Measurements from ENCODE around the gene TNFSF4.

TNFSF4 gene

DNA sequence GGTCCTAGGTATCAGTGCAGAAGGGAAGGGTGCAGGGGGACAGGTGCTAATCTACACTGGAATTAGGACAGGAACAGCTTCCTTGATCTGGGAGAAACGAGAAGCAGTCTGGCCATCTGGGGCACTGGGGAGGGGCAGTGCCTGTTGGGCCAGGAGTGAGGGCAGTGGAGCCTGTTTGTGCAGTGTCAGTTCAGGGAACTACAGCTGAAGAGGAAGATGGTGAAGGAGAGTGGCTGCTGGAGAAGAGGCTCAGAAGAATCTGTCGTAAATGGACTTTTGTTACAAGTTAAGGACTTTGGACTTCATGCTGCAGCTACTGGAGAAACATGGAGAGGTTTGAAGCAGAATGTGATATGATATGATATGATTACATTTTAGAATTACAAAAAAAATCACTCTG, 3.2 kb upstream of the TNFSF4 start:
- Histone ChIP-seq H3K36me3 (ENCODE audit: control insufficient read depth in 2 of 2, insufficient read depth in 2 of 2, low read length in 2 of 2) (no peaks in the 10 kb centered on the region), H3K4me3 (ENCODE audit: low read length in 2 of 2) (no peak overlapping the region), H3K9me3 (ENCODE audit: control insufficient read depth in 2 of 2, low read length in 2 of 2) (no peaks in the 10 kb centered on the region), H3K4me1 (ENCODE audit: control insufficient read depth, insufficient read depth, low read length) (peaks cover 6% of the 10 kb centered on the region), H3K27ac (ENCODE audit: low read length) (no peak overlapping the region), H3K9ac (ENCODE audit: low read length in 2 of 2) (no peak overlapping the region), H3K27me3 (ENCODE audit: control insufficient read depth in 1 of 2, insufficient read depth in 2 of 2, low read length in 2 of 2) (no peaks in the 10 kb centered on the region)

DNA sequence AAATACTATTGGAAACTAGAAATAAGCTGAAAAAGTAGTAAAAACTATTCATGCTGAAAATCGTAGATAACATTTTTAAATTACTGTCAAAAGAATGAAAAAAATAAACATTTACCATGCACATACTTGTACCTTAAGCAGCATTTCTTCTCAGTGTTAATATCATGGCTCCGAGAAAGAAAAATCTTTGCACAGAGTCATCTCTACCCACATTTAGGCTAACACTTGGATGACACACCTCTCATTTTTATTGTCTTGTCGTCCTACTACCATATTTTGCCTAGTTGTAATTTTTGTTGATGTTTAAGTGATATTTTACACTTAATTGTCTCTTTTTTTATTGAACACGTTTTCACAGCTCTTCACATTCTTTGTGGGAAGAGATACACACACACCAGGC, 1.7 kb upstream of the TNFSF4 start:
- Histone ChIP-seq H3K36me3 (ENCODE audit: control insufficient read depth in 2 of 2, insufficient read depth in 2 of 2, low read length in 2 of 2) (no peaks in the 10 kb centered on the region), H3K4me3 (ENCODE audit: low read length in 2 of 2) (no peak overlapping the region), H3K27ac (ENCODE audit: low read length) (no peak overlapping the region), H3K9me3 (ENCODE audit: control insufficient read depth in 2 of 2, low read length in 2 of 2) (no peaks in the 10 kb centered on the region), H3K27me3 (ENCODE audit: control insufficient read depth in 1 of 2, insufficient read depth in 2 of 2, low read length in 2 of 2) (no peaks in the 10 kb centered on the region), H3K4me1 (ENCODE audit: control insufficient read depth, insufficient read depth, low read length) (peaks cover 6% of the 10 kb centered on the region), H3K9ac (ENCODE audit: low read length in 2 of 2) (no peak overlapping the region)

DNA sequence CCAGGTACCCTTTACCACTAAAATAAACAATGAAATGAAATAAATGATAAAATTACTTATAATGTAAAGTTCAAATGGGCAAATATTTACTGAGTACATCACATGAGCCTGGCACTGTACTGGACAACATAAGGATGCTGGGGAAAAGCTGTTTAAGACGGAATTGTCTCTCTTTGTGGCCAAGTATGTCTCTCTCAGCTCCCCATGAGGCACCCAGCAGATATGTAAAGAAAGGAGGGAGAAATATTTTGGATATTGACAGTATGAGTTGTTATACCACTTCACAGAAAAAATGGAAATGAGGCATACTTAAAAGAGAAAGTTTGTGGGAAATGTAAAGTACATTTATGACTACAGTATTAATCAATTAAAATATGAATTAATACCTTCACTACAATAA, 1.0 kb upstream of the TNFSF4 start:
- Histone ChIP-seq H3K27me3 (ENCODE audit: control insufficient read depth in 1 of 2, insufficient read depth in 2 of 2, low read length in 2 of 2) (no peaks in the 10 kb centered on the region), H3K4me1 (ENCODE audit: control insufficient read depth, insufficient read depth, low read length) (peaks cover 6% of the 10 kb centered on the region), H3K27ac (ENCODE audit: low read length) (no peak overlapping the region), H3K9ac (ENCODE audit: low read length in 2 of 2) (no peak overlapping the region), H3K4me3 (ENCODE audit: low read length in 2 of 2) (no peak overlapping the region), H3K9me3 (ENCODE audit: control insufficient read depth in 2 of 2, low read length in 2 of 2) (no peaks in the 10 kb centered on the region), H3K36me3 (ENCODE audit: control insufficient read depth in 2 of 2, insufficient read depth in 2 of 2, low read length in 2 of 2) (no peaks in the 10 kb centered on the region)

DNA sequence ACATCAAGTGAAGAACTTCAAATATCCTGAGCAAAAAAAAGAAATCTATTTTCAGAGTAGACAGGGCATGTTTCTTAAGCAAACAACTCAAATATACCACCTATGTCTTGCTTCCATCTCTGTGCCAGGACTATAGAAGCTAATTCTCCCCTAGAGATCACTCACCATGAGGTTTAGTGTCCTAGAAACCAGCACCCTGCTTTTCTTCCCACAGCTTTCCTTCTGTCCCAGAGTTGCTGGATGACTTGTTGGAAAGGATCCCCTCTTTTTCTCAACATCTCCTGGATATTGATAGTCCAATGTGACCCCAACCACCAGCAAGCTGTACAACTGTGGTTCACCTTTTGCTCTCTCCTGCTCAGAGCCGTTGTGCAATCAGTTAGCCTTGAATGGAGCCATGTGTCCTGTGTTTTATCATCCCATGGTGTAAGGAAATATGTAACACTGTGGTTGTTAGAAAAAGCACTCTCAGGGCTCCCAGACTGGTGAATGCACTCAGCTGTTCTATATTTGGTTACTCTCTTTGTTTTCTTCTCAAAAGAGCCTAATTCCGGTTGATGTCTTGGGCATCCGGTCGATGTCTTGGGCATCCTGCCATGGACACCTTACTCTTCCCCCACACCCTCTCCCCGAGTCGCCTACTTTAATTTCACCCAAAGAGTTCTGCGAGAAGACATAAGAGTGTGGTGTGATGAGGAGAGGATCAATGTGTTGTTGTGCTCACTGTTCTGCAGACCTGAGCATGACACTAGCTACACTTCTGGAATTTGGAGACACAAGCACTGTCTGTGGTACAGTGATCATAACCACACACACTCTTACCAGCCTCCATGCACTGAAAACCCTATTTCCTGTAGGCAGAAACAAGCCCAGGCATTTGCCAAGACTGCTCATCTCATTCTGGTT, 1.7 kb downstream of the TNFSF4 start:
- no peaks in the 10 kb centered on the region for H3K27me3 ChIP-seq (ENCODE audit: control insufficient read depth in 1 of 2, insufficient read depth in 2 of 2, low read length in 2 of 2)
- no peaks in the 10 kb centered on the region for H3K9me3 ChIP-seq (ENCODE audit: control insufficient read depth in 2 of 2, low read length in 2 of 2)
- H3K27ac ChIP-seq (ENCODE audit: low read length): peak overlapping the region; percentile 37
- peak overlapping the region in 1 of 2 donors; percentile 4 for H3K4me3 ChIP-seq (ENCODE audit: low read length in 2 of 2)
- peaks cover 6% of the 10 kb centered on the region for H3K4me1 ChIP-seq (ENCODE audit: control insufficient read depth, insufficient read depth, low read length)
- H3K9ac ChIP-seq (ENCODE audit: low read length in 2 of 2): no peak overlapping the region
- no peaks in the 10 kb centered on the region for H3K36me3 ChIP-seq (ENCODE audit: control insufficient read depth in 2 of 2, insufficient read depth in 2 of 2, low read length in 2 of 2)

DNA sequence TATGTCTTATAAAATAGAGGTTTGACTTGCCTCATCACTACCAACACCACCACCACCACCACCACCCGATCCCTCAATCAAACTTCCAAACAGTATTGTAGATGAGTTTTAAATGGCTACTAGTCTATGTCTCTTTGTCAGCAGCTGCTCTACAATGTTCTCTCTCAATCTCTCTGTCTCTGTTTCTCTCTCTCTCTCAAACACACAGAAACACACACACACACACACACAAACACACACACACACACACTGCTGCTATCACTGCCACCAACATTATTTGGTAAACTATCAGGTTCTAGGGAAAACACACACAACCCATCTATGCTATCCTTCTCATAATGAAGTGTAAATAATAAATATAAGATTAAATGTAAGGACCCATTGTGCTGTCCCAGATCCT, 2.4 kb downstream of the TNFSF4 start:
- H3K9ac ChIP-seq (ENCODE audit: low read length in 2 of 2): no peak overlapping the region
- H3K27me3 ChIP-seq (ENCODE audit: control insufficient read depth in 1 of 2, insufficient read depth in 2 of 2, low read length in 2 of 2): no peaks in the 10 kb centered on the region
- no peaks in the 10 kb centered on the region for H3K9me3 ChIP-seq (ENCODE audit: control insufficient read depth in 2 of 2, low read length in 2 of 2)
- H3K4me3 ChIP-seq (ENCODE audit: low read length in 2 of 2): no peak overlapping the region
- no peak overlapping the region for H3K27ac ChIP-seq (ENCODE audit: low read length)
- peaks cover 6% of the 10 kb centered on the region for H3K4me1 ChIP-seq (ENCODE audit: control insufficient read depth, insufficient read depth, low read length)
- no peaks in the 10 kb centered on the region for H3K36me3 ChIP-seq (ENCODE audit: control insufficient read depth in 2 of 2, insufficient read depth in 2 of 2, low read length in 2 of 2)

DNA sequence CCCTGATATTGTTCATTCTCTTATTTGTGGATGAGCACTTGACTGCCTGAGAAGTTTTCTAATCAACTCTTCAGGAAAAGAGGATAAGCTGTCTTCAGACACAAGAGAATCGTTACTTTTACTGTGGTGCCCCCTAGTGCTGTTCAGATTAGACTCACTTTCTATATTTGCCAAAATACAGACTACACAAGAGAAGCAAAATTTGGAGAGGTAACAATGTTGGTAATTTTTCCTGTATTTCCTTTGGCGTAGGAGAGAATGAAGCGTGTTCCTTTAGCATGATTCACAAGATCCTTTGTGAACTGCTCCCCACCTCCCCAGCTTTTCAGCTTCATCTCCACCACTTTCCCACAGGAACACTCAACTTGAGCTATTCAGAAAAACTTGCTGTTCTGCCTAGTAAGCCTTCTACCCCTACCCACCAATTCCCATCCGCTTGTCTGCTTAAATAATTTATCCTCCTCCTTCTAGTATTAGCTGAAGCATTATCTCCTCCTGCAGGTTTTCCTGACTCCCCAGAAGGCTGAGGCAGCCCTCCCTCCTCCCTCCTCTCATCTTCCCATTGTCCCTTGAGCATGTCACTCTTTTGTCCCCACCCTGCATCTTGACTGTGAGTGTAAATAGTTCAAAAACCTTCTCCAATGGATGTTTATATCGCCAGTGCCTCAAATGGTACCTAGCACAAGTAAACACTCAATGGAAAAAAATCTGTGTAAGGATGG, 4.5 kb downstream of the TNFSF4 start:
- Histone ChIP-seq H3K9ac (ENCODE audit: low read length in 2 of 2) (no peak overlapping the region), H3K36me3 (ENCODE audit: control insufficient read depth in 2 of 2, insufficient read depth in 2 of 2, low read length in 2 of 2) (no peaks in the 10 kb centered on the region), H3K27me3 (ENCODE audit: control insufficient read depth in 1 of 2, insufficient read depth in 2 of 2, low read length in 2 of 2) (no peaks in the 10 kb centered on the region), H3K27ac (ENCODE audit: low read length) (no peak overlapping the region), H3K4me3 (ENCODE audit: low read length in 2 of 2) (no peak overlapping the region), H3K9me3 (ENCODE audit: control insufficient read depth in 2 of 2, low read length in 2 of 2) (no peaks in the 10 kb centered on the region), H3K4me1 (ENCODE audit: control insufficient read depth, insufficient read depth, low read length) (peaks cover 6% of the 10 kb centered on the region)

DNA sequence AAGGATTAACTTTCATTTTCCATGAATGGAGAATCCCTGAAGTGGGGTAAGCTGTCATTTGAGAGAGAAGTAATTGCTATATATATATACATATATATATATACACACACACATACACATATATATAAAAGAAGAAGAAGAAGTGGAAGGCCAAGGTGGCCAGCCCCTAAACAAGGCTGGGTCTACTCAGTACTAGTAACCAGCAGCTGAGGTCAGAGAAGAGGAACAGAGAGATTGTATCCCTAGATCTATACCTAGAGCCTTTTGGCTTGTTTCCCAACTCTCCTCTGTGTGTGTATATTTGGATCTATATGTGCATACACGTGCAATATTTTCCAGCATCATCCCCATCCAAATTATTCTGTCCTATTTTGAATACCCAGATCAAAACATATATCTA, 5.2 kb downstream of the TNFSF4 start:
- H3K4me1 ChIP-seq (ENCODE audit: control insufficient read depth, insufficient read depth, low read length): peaks cover 6% of the 10 kb centered on the region
- H3K36me3 ChIP-seq (ENCODE audit: control insufficient read depth in 2 of 2, insufficient read depth in 2 of 2, low read length in 2 of 2): no peaks in the 10 kb centered on the region
- no peak overlapping the region for H3K4me3 ChIP-seq (ENCODE audit: low read length in 2 of 2)
- H3K27me3 ChIP-seq (ENCODE audit: control insufficient read depth in 1 of 2, insufficient read depth in 2 of 2, low read length in 2 of 2): no peaks in the 10 kb centered on the region
- no peak overlapping the region for H3K9ac ChIP-seq (ENCODE audit: low read length in 2 of 2)
- H3K27ac ChIP-seq (ENCODE audit: low read length): no peak overlapping the region
- H3K9me3 ChIP-seq (ENCODE audit: control insufficient read depth in 2 of 2, low read length in 2 of 2): no peaks in the 10 kb centered on the region

DNA sequence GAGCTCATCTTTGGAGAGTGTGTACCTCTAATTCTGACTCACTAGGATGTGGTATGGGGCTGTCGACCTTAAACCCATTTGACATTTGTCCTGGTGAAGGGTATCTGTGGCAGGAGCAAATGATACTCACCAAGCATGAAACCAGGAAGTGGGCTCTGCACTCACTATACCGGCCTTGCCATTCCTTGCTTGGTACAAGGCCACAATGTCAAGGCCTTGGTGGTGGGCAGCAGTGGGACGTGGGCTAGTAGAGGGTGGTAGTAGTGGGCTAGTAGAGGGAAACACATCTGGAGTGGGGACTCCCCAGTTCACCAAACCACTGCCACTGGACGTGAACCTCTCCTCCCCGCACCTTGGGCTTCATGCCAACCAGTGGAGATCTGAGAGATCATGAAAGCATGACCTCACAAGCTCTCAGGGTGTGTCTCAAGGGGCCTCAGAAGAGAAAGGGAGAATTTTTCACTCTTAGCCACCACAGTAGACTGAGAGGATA, 11.5 kb downstream of the TNFSF4 start:
- H3K27me3 ChIP-seq (ENCODE audit: control insufficient read depth in 1 of 2, insufficient read depth in 2 of 2, low read length in 2 of 2): no peaks in the 10 kb centered on the region
- no peak overlapping the region for H3K4me3 ChIP-seq (ENCODE audit: low read length in 2 of 2)
- H3K4me1 ChIP-seq (ENCODE audit: control insufficient read depth, insufficient read depth, low read length): peaks cover 1% of the 10 kb centered on the region
- no peaks in the 10 kb centered on the region for H3K36me3 ChIP-seq (ENCODE audit: control insufficient read depth in 2 of 2, insufficient read depth in 2 of 2, low read length in 2 of 2)
- H3K9me3 ChIP-seq (ENCODE audit: control insufficient read depth in 2 of 2, low read length in 2 of 2): no peaks in the 10 kb centered on the region
- H3K9ac ChIP-seq (ENCODE audit: low read length in 2 of 2): no peak overlapping the region
- H3K27ac ChIP-seq (ENCODE audit: low read length): no peak overlapping the region

DNA sequence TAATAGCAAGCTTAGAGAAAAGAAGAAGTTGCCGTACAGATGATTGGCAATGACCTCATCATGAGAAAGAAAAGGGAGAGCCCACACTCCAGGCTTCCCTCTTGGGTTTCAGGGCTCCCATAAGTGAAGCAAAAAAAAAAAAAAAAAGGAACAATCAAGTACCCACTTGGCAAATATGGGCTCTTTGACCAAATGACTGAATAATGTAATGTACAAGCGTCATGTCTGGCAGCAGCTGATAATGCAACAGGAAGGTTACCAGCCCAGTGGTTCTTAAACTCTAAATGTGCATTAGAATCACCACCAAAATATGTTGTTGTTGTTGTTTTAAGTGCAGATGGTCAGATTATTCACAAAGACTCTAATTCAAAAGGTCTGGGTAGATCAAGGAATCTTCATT, 13.5 kb downstream of the TNFSF4 start:
- H3K4me1 ChIP-seq (ENCODE audit: control insufficient read depth, insufficient read depth, low read length): peaks cover 11% of the 10 kb centered on the region
- H3K27ac ChIP-seq (ENCODE audit: low read length): no peak overlapping the region
- no peaks in the 10 kb centered on the region for H3K9me3 ChIP-seq (ENCODE audit: control insufficient read depth in 2 of 2, low read length in 2 of 2)
- H3K9ac ChIP-seq (ENCODE audit: low read length in 2 of 2): no peak overlapping the region
- no peak overlapping the region for H3K4me3 ChIP-seq (ENCODE audit: low read length in 2 of 2)
- H3K36me3 ChIP-seq (ENCODE audit: control insufficient read depth in 2 of 2, insufficient read depth in 2 of 2, low read length in 2 of 2): no peaks in the 10 kb centered on the region
- no peaks in the 10 kb centered on the region for H3K27me3 ChIP-seq (ENCODE audit: control insufficient read depth in 1 of 2, insufficient read depth in 2 of 2, low read length in 2 of 2)

DNA sequence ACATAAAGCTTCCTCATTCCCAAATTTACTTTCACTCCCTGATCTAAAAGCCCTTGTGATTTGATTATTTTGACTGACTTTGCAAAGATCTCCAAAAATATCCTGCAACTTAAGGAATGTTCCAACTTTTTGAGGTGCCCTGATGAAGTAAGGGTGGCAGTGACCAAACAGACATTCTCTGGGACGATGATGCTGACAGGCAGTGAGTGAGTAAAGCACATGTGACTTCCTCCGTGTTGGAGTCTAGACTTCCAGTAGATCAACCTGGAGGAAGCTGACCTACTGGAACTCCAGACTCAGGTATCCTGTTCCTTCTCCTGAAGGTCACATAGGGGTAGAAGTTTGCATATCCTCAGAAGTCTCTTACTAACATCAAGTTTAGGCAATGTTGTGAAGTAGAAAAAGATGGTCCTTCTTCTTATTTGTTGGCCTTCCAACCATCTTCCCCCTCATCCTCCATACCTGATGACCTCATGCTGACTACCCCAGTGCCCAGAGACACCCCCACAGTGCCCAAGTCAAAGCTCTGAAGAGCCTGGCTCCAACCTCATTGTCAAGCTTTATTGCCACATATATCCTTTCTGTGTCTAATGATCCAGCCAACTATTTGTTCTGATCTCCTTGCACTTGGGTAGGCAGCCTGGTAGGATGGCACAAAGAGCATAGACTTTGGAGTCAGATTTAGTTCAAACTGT, 16.0 kb downstream of the TNFSF4 start:
- H3K9me3 ChIP-seq (ENCODE audit: control insufficient read depth in 2 of 2, low read length in 2 of 2): no peaks in the 10 kb centered on the region
- H3K36me3 ChIP-seq (ENCODE audit: control insufficient read depth in 2 of 2, insufficient read depth in 2 of 2, low read length in 2 of 2): no peaks in the 10 kb centered on the region
- peak overlapping the region in 1 of 2 donors; percentile 30 for H3K4me3 ChIP-seq (ENCODE audit: low read length in 2 of 2)
- H3K27ac ChIP-seq (ENCODE audit: low read length): peak overlapping the region; percentile 76
- no peak overlapping the region for H3K9ac ChIP-seq (ENCODE audit: low read length in 2 of 2)
- H3K27me3 ChIP-seq (ENCODE audit: control insufficient read depth in 1 of 2, insufficient read depth in 2 of 2, low read length in 2 of 2): no peaks in the 10 kb centered on the region
- H3K4me1 ChIP-seq (ENCODE audit: control insufficient read depth, insufficient read depth, low read length): peaks cover 11% of the 10 kb centered on the region
